Hematopoietic multipotent progenitor cell treated with erythropoietin and hydrocortisone succinate and interleukin-3 and kit ligand, for 8 days (in vitro differentiated cells): ENCODE data around the gene ROR2.

Source experiments
- DNase-seq: peaks from one replicate; pipeline ENCODE4 v3.0.0-alpha.2; 2015

Gene ROR2

GRCh38 chr9:91768507-91768906, 181.5 kb downstream of the ROR2 start:
- DNase-seq, result no peak

DNA sequence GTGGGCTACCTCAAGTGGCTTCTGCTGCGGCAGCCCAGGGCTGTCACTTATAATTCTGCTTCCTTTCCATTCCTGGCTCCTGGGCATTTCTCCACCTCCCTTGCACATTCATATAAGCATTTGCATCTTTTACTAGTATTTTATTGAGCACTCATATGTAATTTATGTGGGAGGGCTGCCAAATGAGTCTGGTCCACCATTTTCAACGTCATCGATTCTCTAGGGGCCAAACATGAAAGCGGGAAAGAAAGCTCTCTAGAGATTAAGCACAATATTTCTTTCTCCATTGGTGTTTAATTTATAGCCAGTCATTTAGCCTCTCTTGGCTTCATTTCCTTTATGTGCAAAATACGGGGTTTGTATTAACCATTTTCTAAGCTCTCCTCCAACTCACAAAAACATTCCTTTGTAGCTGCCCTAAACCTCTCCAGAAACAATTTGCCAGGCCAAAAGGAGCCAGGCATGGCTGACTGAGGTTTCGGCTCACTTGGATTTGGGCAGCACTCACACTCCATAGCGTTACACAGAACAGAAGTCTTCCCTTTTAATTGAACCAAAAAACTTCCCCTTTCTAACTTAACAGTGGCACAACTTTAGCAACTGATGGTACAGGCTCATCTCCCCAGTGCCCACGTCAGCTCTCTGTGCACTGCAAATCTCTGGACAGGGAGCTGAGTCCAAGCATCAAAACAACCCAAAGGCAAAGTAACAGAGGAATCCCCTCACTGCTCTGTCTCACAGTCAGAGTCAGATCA, 183.5 kb downstream of the ROR2 start:
- no peak for DNase-seq

DNA sequence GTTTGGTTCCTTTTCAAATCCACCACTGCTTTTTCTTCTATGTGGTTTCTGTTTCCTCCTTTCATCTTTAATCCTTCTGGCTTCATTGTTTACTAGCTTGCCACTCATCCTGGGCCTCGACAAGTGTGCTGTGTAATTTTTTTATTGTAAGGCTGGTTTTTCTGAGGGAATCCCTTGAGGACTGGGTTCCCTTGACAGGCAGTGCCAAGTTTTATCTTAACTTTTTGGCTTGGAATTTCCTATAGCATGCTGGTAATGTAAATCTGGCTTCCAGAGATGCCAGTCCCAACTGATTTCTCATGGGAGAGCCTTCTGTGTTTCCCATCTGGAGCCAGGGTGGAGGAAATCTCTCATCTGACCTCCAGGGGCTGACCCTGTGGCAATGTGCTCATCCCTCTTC, 184.7 kb downstream of the ROR2 start:
- DNase-seq, result no peak

DNA sequence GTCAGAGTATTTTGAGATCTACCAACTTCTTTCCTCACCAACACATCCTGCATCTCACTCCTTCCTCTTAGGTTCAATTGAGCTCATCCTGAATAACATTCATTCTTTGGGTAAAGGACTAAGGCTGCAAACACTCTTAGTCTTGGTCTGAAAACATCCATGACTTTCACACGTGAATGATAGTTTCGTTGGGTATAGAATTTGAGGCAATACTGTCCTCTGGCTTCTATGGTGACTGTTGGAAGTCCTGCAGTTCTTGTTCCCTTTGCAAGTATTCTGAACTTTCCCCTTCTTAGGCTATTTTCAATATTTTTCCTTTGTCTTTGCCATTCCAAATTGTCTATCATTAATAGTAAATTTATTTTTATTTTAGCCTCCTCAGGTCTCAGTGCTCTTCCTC, 185.4 kb downstream of the ROR2 start:
- no peak for DNase-seq

DNA sequence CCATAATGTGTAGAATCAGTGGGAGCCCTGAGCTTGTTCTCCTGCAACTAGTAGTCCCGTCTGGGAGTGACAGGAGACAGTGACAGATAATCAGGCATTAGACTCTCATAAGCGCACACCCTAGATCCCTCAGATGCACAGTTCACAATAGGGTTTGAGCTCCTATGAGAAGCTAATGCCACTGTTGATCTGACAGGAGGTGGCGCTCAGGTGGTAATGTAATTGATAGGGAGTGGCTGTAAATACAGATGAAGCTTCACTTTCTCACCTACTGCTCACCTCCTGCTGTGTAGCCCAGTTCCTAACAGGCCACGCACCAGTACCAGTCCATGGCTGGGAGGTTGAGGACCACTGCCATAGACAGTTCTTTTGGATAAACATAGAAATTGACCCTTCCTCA, 188.7 kb downstream of the ROR2 start:
- no peak for DNase-seq

DNA sequence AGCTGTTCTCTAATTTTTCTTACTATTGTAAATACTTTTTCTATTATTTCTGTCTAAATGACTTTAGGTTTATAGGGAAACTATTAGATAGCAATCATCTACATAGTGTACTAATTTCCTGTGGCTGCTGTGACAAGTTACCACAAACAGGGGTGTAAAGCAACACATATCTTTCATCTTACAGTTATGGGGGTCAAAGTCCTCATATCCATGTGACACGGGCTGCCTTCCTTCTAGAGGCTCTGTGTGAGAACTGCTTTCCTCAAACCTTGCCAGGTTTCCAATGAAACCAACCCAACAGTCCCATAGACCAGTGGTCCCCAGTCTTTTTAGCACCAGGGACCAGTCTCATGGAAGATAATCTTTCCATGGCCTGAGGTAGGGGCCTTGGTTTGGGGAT, 189.1 kb downstream of the ROR2 start:
- no peak for DNase-seq

DNA sequence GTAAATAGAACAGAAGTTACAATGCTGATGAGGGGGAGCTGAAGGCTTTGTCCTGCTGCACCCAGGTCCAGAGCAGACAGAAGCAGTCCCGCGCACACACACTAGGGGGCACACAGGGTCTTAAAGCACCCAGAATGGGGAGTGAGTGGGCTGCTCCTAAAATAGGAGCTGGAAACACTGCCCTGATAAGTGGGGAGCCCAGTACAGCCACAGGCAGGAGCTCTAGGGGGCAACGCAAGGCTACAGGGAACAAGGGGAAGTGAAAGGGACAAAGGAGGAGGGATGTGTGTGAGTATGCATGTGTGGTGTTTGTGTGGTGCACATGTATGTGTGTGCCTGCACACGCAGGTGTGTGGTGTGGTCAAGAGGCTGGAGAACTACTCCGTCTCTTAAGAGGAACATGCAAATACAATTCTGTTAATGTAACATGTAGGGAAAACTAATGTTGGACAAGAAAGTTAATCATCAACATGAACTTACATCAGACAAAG, 191.5 kb downstream of the ROR2 start:
- peak; percentile 65 for DNase-seq

DNA sequence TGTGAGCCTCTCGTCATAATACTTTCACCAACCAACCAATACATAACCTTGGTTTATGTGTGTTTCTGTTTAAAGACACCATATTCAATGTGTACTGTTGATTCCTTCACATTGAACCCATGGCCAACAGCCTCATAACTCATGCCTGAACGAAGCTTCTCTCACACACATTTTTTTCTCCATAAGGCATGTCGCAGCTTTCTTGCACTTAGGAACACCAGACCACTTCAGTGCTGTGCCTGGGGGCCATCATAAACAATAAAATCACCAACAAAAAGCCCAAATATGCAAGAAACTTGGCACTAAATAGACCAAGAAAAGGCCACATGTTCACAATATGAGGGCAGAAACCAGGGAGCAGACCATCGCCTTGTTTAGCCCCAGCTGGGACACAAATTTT, 192.2 kb downstream of the ROR2 start:
- DNase-seq, result no peak

GRCh38 chr9:91756510-91756780, 193.6 kb downstream of the ROR2 start:
- DNase-seq, result no peak

- no peak for DNase-seq
Observed at GRCh38 chr9:91755761-91756509, 194.1 kb downstream of the ROR2 start.

DNA sequence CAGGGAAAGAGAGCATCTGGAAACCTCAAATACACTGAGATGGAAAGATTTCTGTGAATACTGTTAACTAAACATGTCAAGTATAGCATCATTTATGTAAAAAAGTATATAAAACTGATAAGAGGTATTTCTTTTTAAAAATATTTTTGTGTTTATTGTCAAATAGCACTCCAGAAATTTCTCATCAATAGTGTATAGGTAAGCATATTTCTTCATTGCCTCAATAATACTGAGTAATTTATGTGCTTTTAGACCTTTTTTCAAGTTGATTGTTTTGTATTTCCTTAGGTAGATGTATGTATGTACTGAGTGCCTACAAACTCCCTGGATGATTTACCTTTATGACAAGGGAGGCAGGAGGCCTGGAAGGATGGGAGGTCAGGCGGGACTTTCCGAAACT, 196.3 kb downstream of the ROR2 start:
- DNase-seq, result no peak

DNA sequence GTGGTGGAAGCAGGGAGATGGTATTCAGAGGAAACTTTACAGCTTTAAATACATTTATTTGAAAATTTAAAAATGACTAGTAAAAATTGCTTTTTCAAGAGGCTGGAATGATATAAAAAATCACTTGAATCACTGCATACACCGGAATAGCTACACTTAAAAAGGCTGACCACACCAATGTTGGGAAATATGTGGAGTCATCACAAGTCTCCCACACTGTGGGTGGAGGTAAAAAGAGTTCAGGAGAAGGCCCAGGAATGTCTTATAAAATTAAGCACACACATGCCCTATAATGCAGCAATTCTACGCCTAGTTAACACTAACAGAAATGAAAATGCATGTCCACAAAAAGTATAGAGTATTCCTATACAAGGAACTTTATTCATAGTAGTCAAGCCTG, 198.1 kb downstream of the ROR2 start:
- DNase-seq, result no peak

DNA sequence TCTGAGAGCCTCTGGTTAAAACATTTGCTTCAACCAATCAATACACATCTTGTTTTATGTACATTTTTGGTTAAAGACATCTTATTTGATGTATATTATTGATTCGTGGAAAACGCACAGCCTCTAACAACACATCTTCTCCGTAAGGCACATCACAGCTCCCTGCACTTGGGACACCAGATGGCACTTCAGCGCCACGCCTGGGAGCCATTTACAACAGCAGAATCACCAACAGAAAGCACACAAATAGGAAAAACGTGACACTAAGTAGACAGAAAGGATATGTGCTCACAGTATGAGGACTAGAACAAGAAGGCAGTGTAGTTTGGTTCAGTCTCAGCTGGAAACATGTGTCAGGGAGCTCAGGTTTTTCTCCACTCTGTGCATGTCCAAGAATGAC, 199.7 kb downstream of the ROR2 start:
- no peak for DNase-seq

- no peak for DNase-seq
Observed at GRCh38 chr9:91746904-91747303, 203.1 kb downstream of the ROR2 start.

GRCh38 chr9:91746357-91746756, 203.7 kb downstream of the ROR2 start:
- no peak for DNase-seq

- DNase-seq, result no peak
Observed at GRCh38 chr9:91744114-91744513, 205.9 kb downstream of the ROR2 start.

- DNase-seq, result no peak
Observed at GRCh38 chr9:91741522-91741921, 208.5 kb downstream of the ROR2 start.

GRCh38 chr9:91740701-91741100, 209.3 kb downstream of the ROR2 start:
- no peak for DNase-seq

GRCh38 chr9:91736898-91737601, 213.0 kb downstream of the ROR2 start:
- no peak for DNase-seq

- DNase-seq, result no peak
Observed at GRCh38 chr9:91736311-91736710, 213.7 kb downstream of the ROR2 start.

- DNase-seq, result no peak
Observed at GRCh38 chr9:91735049-91735448, 215.0 kb downstream of the ROR2 start.

GRCh38 chr9:91734371-91734981, 215.6 kb downstream of the ROR2 start:
- DNase-seq, result peak; percentile 49

DNA sequence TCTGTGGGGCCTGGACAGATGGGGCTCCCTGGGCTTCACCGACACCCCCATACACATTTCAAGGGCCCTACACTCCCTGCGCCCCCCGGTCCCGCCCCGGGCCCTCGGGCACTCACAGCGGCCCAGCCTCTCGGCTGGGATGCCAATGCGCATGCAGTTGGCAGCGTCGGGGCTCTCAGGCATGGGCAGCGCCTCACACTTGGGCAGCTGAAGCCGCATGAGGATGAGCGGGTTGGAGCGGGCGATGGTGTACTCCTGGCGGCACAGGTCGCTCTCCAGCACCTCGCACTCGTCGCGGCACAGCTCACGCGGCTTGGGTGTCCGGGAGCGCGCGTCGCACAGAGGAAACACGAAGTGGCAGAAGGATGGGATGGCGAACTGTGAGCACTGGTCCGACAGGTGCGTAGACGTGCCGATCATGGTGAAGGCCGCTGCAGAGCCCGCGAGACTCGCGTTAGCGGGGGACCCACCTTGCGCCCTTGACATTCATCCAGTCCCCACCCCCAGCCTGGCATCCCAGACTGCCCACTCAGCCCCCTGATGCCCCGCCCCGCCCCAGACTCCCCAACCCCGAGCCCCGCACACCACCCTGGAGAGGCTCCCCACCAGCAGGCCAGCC, 216.9 kb downstream of the ROR2 start:
- DNase-seq, result no peak
